Stimulated activated CD4-positive, alpha-beta T cell treated with anti-CD3 and anti-CD28 coated beads, Interleukin-4, amount 100 ng/mL, for 24 hours (primary cell): ENCODE results near the gene SLIT3.
"Not testable (repeated sequence)": the region's sequence is repeated elsewhere in the genome, so short reads cannot be mapped to it uniquely, and the experiment has no call there.

ENCODE experiments used
- DNase-seq: peaks from one replicate; pipeline ENCODE4 v3.0.0-alpha.2; 2020

The SLIT3 gene

DNA sequence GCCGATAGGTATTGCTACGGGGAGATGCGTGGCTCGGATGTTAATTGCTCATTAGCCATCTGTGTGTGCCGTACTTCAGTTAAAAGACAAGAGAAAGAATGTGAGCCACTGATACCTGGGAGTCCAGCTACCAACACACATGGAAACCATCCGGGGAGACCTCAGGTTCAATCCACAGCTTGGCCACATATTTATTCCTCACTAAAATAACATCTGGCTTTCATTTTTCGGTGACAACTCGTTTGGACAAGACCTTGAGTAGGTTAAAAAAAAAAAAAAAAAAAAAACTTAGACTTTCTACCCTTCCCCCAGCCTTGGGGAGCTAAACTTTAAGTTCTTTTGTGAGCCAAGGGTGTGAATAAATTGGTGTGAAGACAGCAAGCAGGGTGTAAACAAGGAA lies 84.1 kb downstream of the SLIT3 start:
- no peak for DNase-seq

DNA sequence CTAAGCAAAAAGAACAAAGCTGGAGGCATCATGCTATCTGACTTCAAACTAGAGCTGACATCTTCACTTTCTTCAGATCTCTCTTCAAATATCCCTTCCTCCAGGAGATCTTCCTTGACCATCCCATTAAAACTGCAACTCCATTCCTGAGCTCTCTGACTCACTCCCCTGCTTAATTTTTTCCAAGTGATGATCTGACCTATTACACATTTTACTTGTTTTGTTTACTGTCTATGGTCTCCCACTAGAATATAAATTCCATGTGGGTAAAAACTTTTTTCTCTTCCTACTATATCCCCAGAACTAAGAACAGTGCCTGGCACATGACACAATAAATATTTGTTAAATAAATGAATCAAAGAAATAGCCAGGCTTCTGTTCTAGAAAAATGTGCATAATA lies 87.5 kb downstream of the SLIT3 start:
- DNase-seq: no peak

DNA sequence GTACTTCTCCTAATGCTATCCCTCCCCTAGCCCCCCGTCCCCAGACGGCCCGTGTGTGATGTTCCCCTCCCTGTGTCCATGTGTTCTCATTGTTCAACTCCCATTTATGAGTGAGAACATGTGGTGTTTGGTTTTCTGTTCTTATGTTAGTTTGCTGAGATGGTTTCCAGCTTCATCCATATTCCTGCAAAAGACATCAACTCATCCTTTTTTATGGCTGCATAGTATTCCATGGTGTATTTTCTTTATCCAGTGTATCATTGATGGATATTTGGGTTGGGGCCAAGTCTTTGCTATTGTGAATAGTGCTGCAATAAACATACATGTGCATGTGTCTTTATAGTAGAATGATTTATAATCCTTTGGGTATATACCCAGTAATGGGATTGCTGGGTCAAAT lies 89.2 kb downstream of the SLIT3 start:
- not testable (repeated sequence) for DNase-seq

DNA sequence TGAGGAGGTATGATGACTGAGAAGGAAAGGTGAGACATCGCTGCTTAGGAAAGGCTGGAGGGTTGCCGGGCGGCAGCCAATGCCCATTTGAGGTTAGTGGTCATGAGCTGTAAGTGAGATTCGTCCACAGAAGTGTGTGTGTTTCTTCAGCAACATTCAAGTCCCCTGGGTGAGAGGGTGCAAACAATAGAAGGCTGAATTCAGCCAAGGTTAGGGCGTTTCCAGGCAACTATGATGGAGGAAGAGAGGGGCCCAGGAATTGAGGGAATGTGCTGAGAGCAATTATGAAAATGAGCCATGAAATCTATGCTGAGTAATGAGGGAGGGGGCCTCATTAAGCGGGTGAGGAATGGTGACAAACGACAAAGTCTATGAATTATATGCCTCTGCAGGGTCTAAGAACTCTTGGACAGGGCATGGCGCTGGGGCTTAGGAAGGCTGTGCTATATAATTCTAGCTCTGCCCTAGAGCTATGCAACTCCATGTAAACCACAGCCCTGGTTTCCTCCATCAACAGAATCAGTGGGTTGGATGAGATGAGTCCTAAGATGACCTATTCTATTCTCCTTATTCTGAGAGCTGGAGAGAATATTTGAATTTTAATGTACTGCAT lies 96.0 kb downstream of the SLIT3 start:
- DNase-seq: no peak

DNA sequence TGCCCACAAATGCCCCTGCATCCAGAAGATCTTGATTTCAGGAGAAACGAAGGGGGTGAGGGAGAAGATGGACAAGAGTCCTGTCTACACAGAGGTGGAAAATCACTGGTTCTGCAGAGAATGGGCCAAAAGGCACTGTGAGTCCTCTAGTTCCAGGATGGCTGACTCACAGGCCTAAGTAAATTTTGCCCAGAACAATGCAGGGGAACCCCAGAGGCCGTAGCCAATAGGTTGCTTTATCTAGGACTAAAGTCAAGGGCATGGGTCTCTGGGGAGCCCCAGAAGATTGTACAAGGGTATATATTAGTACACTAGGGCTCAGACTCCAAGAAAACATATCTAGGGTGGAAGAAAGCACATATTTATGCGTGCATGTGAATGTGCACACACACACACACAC lies 98.0 kb downstream of the SLIT3 start:
- DNase-seq: no peak

DNA sequence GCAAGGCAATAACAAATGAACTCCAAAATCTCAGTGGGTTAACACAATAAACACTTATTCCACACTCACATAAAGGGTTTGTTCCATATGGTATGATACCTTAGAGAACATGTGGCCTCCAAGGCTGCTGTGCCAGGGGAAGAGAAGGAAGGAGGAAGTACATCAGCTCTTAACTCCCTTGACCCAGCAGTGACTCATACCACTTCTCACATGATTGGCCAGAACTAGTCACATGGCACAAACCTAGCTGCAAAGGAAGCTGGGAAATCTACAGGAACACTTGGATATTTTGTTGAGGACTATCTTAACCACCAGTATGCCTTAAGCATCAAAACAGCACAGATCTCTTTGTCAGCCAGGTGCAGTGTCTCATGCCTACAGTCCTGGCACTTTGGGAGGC lies 99.3 kb downstream of the SLIT3 start:
- DNase-seq: no peak

DNA sequence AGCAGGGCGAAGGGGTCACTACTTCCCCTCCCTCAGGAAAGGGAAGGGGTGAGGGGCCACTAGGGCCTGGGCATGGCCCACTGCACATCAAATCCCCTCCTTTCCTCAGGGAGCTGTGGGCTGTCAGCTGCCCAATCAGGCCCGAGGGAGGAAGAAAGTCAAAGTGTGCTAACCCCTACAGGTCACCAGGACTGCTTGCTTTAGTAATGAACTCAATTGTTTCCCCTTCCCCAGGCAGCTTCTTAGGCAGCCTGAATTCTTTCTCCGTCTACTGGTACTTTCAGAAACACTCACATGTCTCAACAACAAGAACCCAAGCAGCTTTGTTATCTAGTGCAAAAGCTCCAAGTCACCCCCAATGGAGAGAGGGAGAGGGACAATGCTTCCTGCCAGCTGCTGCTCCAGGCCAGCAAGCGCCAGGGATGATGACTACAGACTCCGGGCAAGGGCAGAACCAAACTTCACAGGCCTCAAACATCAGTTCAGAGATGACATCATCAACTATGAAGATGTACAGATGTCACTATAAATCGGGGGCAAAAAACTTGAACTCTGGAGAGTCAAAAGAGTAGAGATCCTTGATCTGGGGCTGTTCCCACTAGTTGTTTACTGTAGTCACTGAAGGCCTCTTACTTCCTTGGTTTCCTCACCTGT lies 100.7 kb downstream of the SLIT3 start:
- DNase-seq: no peak

DNA sequence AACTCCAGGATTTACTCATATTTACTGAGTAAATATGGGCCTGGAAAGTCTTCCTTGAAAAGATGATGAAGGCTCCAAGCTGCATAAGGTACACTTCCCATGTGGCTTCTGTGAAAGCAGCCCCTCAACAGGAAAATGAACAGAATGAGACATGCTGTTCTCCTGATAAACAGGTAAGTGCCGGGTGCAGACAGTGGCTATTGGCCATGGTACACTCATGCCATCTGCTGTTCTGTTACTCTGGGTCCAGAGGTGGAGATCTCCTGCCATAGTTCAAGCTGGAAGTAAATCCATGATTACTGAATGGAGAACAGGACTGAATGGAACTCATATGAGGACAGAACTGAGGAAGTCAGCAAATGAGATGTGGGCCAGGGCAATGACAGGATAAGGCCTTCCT lies 103.6 kb downstream of the SLIT3 start:
- DNase-seq: no peak

DNA sequence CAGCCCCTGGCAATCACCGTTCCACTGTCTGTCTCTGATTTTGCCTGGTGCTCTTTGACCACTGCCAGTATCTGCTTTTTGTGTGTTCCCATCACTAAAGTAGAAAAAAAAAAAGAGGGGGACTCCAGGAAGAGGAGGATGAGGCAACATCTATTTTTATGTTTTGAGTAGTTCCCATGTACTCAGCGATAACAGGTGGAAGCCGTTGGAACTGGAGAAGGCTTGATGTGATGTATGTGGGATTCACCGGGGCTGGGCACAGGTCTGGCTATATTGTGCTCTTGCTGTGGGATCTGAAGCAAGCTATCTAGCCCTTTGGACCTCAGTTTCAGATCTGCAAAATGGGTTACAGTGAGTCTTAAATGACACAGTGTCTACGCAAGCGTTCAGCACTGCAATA lies 104.9 kb downstream of the SLIT3 start:
- no peak for DNase-seq

DNA sequence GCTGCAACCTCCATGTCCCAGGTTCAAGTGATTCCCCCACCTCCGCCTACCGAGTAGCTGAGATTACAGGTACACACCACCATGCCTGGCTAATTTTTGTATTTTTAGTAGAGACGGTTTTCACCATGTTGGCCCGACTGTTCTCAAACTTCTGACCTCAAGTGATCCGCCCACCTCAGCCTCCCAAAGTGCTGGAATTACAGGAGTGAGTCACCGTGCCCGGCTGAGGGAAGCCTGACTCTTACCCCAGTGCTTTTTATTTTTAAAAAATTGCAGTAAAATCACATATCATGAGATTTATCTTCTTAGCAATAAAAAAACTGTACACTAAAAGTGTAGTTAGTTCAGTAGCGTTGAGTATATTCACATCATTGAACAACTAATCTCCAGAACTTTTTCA lies 105.3 kb downstream of the SLIT3 start:
- no peak for DNase-seq

DNA sequence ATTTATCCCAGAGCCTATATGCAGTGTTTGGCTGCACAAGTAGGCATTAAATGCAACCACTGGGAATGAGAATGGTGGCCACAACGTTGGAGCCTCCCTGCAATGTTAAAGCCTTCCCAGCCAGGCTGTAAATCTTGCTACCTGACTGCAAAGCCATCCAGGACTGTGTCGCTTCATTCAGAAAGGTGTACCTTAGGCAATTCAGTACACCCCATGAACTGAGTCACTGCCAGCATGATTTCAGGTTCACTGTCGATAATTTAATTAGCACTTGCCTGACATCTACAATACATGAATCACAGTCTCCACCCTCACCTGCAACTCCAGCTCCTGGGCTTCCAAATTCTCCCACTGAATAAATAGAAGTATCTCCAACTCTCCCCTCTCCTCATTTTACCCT lies 108.4 kb downstream of the SLIT3 start:
- no peak for DNase-seq

DNA sequence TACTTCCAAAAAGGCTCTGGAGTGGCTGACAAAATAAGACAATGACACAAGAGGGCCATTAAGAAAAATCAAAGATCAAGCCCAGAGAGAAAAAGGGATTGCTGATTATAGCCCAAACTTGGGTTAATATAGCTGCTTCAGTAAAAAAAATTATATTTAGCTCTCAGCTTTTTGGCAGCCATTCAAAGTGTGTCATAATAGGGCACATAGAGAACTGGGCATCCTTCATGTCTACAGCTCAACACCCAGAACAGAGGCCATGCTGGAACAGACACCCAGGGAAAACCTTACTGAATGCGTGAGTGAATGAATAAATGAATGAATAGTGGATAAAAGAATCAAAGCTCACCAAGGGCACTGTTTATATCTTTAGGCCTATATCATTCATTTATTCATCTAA lies 110.1 kb downstream of the SLIT3 start:
- no peak for DNase-seq

DNA sequence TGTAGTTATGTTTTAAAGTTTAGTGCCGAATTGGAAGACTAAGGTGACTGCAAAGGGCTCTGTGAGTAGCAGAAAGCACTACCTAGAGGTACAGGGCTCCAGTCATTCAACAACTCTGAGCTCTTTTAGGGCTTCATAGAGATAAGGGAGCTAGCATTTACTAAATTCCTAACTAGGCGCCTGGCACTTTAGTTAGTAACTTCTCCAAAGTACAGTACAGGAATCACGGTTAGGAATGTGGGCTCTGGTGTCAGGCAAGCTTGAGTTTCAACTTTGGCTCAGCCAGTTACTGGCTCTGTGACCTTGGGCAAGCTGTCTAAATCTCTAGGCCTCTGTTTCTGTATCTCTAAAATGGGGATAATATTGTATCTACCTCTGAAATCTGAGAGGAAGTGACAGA lies 115.3 kb downstream of the SLIT3 start:
- DNase-seq: no peak

DNA sequence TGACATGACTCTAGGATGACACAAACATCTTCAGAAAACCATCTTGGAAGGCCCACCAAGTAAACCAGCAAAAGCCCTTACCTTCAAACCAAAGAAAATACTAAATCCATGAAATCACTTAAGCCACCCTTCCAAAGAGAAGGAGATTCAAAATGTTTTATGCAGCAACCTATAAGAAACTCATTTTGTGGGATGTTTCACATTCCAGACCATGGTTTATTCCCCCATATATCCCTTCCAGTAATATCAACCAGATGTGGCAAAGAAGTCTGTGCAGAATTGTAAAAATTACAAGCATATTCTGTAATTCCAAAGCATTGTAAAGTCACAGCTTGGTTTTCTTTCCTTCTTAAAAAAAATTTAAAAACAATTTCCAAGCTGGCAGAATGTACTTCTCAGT lies 117.4 kb downstream of the SLIT3 start:
- DNase-seq: no peak

DNA sequence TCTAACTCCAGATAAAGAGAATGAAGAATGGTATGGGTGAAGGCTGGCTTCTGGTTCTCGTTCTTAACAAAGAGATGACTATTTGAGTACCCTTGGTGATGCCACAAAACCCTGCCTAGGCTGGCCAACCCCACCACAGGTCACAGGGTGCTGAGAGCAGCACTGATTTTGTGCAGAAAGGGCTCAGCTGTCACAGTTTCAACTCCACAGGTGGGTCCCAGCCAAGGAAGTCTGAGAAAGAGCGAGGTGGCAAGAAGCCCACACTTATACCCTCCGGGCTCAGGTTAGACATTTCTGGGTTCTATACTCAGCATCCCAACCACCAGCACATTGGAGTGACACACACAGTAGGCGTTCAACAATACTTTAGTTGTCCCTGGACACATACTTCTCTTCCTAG lies 118.1 kb downstream of the SLIT3 start:
- no peak for DNase-seq

DNA sequence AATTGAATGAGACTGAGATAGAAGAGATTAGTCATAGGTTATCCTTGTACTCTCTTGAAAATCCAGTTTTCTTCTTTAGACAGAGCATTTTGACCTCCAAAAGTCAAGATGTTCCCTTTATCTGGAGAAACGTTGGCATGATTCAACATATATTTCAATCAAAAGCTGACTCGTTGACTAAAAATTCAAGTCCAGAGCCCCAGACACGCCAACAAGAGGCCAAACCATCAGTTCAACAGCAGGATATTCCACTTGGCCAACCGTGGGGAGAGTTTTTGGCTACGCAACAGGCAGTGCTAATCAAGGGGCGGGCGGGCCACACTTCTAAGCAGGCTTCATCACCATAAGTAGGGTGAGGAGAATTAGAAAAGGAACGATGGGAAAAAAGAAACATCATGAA lies 119.1 kb downstream of the SLIT3 start:
- no peak for DNase-seq

DNA sequence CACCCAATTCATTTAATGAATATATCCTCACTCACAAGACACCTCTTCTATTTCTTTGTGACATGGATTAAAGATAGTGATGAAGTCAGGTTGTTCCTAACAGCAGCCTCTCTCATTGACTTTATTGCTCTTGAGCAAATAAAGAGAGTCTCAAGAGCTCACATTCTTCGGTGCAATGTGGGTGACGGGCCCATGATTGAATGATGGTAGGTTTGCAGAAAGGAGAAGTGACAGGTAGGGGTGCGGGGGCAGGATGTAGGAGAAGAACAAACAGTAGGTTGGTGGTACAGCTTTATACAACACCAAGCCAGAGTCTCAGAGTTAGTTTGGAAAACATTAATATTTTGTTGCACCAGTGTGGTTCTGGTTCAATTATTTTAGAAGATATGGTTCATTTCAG lies 122.2 kb downstream of the SLIT3 start:
- DNase-seq: no peak

DNA sequence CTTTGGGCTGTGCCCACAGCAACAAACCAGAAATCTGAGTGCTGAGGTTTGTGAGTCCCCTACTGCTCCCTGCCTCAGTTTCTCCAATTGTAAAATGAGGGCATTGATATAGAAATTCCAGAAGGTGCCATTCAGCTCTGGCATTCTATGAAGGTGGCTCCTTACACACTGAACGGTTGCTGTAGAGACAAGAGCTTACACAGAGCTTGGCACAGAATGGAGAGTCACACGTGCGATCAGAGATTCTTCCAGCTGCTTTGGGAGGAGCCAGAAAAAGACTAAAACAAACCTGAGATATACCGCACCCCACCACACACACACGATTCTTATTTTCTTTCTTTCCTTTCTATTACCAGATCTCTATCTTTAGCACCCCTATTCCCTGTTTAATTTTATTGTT lies 122.7 kb downstream of the SLIT3 start:
- DNase-seq: no peak

DNA sequence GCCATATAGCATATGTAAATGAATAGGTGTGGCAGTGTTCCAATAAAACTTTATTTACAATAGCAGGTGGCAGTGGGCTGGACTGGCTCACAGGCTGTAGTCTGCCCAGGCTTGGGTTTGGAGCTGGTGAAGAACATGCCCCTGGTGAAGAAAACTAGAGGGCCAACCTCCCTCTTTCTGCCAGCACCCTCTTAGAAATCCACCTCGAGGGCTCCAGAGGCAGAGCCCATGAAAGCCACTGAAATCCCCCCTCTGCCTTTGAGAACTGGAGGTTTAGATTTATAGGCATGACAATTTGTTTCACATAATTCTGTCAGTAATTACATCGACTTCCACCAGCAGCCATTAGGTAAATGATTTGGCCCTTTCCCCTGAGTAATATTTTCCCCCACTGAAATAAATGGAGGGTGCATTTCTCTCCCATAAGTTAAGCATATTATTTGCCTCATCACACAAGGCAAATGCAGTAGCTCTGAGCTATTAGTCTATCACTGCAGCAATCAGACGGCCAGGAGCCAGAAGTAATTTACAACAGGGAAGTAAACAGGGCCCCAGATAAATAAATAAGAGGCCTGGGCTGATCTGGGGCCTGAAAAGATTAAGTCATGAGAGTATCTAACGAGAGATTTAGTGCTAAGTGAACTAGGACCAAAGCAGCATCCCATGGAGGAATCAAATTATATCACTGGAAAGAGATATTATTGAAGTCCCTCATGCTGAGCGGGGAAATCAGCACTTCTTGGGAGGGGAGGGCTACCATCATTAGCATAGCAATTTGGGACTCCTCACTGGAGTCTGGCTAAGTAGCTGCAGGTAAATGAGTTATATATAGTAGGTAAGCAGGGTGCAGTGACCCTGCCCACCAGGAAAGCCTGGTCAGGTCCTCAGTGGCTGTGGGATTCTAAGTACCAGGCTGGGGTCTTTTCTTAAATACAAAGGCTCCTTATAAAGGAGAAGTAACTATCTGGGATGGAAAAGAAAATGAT lies 123.9 kb downstream of the SLIT3 start:
- DNase-seq: no peak

DNA sequence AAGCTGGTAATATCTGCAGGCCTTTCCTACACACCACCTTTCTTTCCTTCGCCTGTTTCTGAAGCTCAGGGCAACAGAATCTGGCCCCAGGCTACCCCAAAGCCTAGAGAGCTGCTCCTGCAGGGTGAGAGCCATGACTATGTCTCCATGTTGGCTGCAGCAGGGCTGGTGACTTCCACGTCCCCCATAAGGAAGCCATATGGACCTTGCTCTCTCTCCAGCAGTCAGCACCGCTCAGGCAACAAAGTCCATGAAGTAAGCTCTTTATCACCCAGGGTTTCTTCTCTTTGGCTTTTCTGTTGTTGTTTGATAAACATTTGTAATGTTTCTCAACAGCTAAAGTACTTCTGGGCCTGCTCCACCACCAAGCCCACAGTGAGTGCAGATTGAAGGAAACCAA lies 125.2 kb downstream of the SLIT3 start:
- no peak for DNase-seq

DNA sequence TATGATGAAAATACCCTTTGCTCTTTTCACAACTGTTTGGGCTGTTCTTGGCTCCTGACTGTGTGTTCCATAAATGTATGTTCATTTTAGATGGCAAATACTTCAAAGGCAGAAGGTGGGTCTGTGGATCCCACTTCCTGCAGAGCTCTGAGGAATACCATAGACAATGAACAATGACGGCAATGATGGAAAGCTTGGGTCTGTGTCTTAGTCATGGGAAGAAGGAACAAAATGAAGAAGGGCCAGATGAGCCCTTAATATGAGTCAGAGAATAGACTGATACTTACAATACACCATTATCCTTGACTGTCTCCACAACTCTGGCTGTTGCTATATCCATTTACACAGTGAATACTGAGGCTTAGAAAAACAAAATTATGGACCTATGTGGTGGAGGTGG lies 126.0 kb downstream of the SLIT3 start:
- no peak for DNase-seq

DNA sequence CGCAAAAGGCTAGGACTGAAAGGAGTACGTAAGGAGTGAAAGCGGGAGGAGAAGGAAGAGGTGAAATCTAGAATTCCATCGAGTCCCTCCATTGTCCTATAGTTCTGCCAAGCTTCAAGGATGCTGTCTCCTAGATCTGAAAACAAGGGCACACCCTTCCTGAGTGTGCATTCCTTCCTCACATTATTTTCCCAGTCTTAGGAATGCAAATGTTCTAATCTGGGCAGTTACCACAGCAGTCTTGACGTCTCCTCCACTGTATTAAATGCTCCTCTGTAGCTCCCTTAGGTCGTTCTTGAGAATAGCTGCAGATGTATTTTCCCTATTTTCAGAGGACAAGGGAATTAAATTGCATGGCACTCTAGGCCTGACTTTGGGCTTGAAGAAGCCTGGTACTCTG lies 127.6 kb downstream of the SLIT3 start:
- no peak for DNase-seq

DNA sequence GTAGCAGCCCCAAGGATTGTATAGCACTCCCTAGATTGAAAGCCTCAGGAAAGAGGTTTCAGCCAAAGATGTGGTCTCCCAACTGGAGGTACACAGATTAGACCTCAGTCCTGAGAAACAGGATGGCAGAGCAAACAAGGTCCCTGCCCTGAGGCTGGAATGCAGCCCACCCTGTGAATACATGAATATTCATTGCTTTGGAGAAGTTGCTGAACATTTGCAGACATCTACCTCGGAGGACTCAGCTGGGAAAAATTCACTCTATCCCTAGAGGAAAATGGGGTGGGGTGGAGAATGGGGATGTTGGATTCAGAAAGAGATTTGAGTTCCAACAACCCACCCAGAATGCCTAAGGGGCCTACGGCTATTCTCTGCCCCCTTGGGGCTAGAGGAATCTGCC lies 129.4 kb downstream of the SLIT3 start:
- no peak for DNase-seq

DNA sequence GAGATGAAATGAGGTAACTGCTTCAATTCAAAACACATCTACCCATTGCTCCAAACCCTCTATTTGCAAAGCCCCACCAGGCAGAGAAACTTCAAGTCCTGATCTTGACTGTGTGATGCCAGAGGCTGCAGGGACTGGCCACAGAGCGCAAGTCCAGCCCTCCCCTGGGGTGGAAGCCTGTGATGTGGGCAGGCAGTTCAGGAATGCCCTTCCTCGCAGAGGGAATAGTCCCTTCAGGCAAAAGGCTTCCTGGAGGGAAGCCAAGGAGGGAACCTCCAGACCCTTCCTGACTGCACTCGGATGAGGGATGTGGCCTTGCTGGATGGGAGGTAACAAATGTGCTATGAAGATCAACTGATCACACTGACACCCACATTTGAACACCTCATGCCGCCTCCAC lies 131.2 kb downstream of the SLIT3 start:
- no peak for DNase-seq
